HG02571 (cell line): ENCODE data around the gene RSRC1.
"Not testable (repeated sequence)": the region's sequence is repeated elsewhere in the genome, so short reads cannot be mapped to it uniquely, and the experiment has no call there.

Experiments
- ATAC-seq: cut with Tn5 transposase; IDR thresholded peaks from one replicate; pipeline ENCODE4 v1.9.1; 2021; ENCODE audit warnings: mild to moderate bottlenecking, moderate library complexity; ENCODE audit not compliant: unreplicated experiment

RSRC1 gene

GRCh38 chr3:158382479-158382878 is 272.6 kb downstream of the RSRC1 start:
- ATAC-seq = no peak

GRCh38 chr3:158384019-158384418 is 274.1 kb downstream of the RSRC1 start:
- ATAC-seq = peak; percentile 85

GRCh38 chr3:158395421-158395820 is 285.5 kb downstream of the RSRC1 start:
- ATAC-seq = no peak

- no peak for ATAC-seq
These were observed 292.7 kb downstream of the RSRC1 start for GRCh38 chr3:158402590-158402989.

- ATAC-seq = no peak
These were observed 293.1 kb downstream of the RSRC1 start for GRCh38 chr3:158403013-158403412.

- no peak for ATAC-seq
These were observed 294.3 kb downstream of the RSRC1 start for GRCh38 chr3:158404131-158404718.

GRCh38 chr3:158405507-158405906 is 295.6 kb downstream of the RSRC1 start:
- no peak for ATAC-seq

- ATAC-seq = no peak
These were observed 298.1 kb downstream of the RSRC1 start for GRCh38 chr3:158407844-158408517.

GRCh38 chr3:158408518-158408897 is 298.6 kb downstream of the RSRC1 start:
- not testable (repeated sequence) for ATAC-seq

GRCh38 chr3:158418035-158418434 is 308.1 kb downstream of the RSRC1 start:
- ATAC-seq = no peak

- peak; percentile 42 for ATAC-seq
These were observed 310.1 kb downstream of the RSRC1 start for GRCh38 chr3:158419820-158420653.

- ATAC-seq = peak; percentile 96
These were observed 310.9 kb downstream of the RSRC1 start for GRCh38 chr3:158420654-158421396.

- ATAC-seq = no peak
These were observed 320.6 kb downstream of the RSRC1 start for GRCh38 chr3:158430448-158430847.

GRCh38 chr3:158430968-158431367 is 321.1 kb downstream of the RSRC1 start:
- no peak for ATAC-seq

GRCh38 chr3:158431829-158432228 is 321.9 kb downstream of the RSRC1 start:
- ATAC-seq = no peak

- ATAC-seq = peak; percentile 97
These were observed 324.6 kb downstream of the RSRC1 start for GRCh38 chr3:158434412-158435038.

- ATAC-seq = peak; percentile 98
These were observed 333.7 kb downstream of the RSRC1 start for GRCh38 chr3:158443632-158444031.

- no peak for ATAC-seq
These were observed 337.5 kb downstream of the RSRC1 start for GRCh38 chr3:158447408-158447807.

- ATAC-seq = no peak
These were observed 341.6 kb downstream of the RSRC1 start for GRCh38 chr3:158451405-158452055.

GRCh38 chr3:158452334-158452733 is 342.4 kb downstream of the RSRC1 start:
- ATAC-seq = no peak
